Gastroesophageal sphincter (tissue), 4 donors: Measurements from ENCODE around the gene CEP170B. TPM values are rescaled to one million over a fixed set of nuclear protein-coding genes. Genes with fewer than 3 reads are reported as not detected.

ENCODE experiments used
- ATAC-seq: fragments of 150-250 bp; one replicate; pipeline ENCODE4 v1.9.1; 2016; ENCODE audit warnings: mild to moderate bottlenecking, moderate library complexity
- H3K27ac ChIP-seq, 4 donors: fragments of 200-600 bp; sonication (generic) in 3 of 4; 1 replicate in 3 of 4; 2 replicates in 1 of 4; pipeline ENCODE4 v1.5.1; 2016 to 2019
- H3K27me3 ChIP-seq: fragments of 200-600 bp; sonication (generic); one replicate; pipeline ENCODE4 v1.5.1; 2019
- H3K36me3 ChIP-seq, 2 donors: fragments of 200-600 bp; sonication (generic); one replicate each; pipeline ENCODE4 v1.5.1; 2019; ENCODE audit warnings: control low read depth in 1 of 2
- H3K4me1 ChIP-seq, 3 donors: fragments of 200-600 bp; sonication (generic); 1 replicate in 2 of 3; 2 replicates in 1 of 3; pipeline ENCODE4 v1.5.1; 2016 to 2019; ENCODE audit warnings: control low read depth in 2 of 3
- H3K4me3 ChIP-seq, 2 donors: fragments of 200-600 bp; sonication (generic); one replicate each; pipeline ENCODE4 v1.5.1; 2019; ENCODE audit warnings: mild to moderate bottlenecking in 1 of 2, moderate library complexity in 1 of 2
- H3K9me3 ChIP-seq, 3 donors: fragments of 200-600 bp; sonication (generic); one replicate each; pipeline ENCODE4 v1.5.1; 2017 to 2019; ENCODE audit warnings: control low read depth in 2 of 3
- CTCF ChIP-seq, 4 experiments: fragments of 200-600 bp in 2 of 4; fragments of 450-650 bp in 2 of 4; sonication (generic) in 1 of 4; IDR thresholded peaks; one replicate each; pipeline ENCODE4 v1.5.1; 2017 to 2019; ENCODE audit warnings: antibody characterized with exemption in 4 of 4, mild to moderate bottlenecking in 2 of 4, moderate library complexity in 2 of 4
- EP300 ChIP-seq: sonication (generic); formaldehyde crosslinking; IDR thresholded peaks from one replicate; pipeline ENCODE4 v1.6.1; 2017; ENCODE audit warnings: antibody characterized with exemption, mild to moderate bottlenecking
- POLR2A ChIP-seq, 2 donors: fragments of 450-650 bp; IDR thresholded peaks; one replicate each; pipeline ENCODE4 v1.6.1; 2017; ENCODE audit warnings: antibody characterized with exemption in 2 of 2, mild to moderate bottlenecking in 2 of 2, moderate library complexity in 1 of 2
- POLR2AphosphoS5 ChIP-seq: sonication (generic); formaldehyde crosslinking; IDR thresholded peaks from one replicate; pipeline ENCODE4 v1.6.1; 2017; ENCODE audit warnings: antibody characterized with exemption
- WGBS, 2 donors: methylation state at CpG; one replicate each; pipeline ENCODE4 v1.1.5; 2018; ENCODE audit warnings: low coverage in 1 of 2; 5-methylcytosine and 5-hydroxymethylcytosine counted together
- total RNA-seq, 4 donors: library from RNA; depleted of rRNA; stranded (reverse); fragments of >200 nt; gene quantifications; one replicate each; pipeline ENCODE4 v1.1.0, GENCODE V29; 2016

The CEP170B gene
- total RNA-seq, 4 donors from 2014 or later = 18.7 to 64.7 (median 25.5) TPM

DNA sequence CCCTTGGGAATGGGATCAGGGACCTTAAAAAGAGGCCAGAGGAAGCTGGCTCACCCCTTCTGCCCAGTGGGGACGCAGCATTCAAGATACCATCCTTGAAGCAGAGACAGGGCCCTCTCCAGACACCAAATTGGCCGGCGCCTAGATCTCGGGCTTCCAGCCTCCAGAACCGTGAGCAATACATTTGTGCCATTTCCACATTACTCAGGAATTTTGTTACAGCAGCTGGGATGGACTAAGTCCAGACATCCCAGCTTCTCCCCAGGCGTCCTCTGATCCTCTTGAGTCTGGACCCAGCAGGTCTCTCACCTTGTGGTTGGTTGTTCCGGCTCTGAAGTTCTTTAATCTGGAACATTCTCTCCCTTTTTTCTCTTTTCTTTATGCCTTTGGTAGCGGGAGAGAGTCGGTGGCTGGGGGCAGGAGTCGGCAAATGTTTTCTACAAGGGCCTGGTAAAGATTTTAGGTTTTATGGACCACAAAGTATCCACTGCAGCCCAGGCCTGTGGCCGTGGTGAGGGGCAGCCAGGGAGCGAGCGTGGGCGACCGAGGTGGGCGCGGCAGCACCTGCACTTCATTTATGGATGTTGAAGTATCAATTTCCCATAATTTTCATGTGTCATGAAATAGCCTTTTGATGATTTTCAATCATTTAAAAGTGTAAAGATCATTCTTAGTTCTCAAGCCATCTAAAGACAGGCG lies 4.8 kb downstream of the CEP170B start:
- Histone ChIP-seq H3K27ac (no peak overlapping the region), H3K9me3 (no peaks in the 10 kb centered on the region), H3K36me3 (peaks cover 0 to 19% of the 10 kb centered on the region in 2 donors), H3K4me1 (peaks cover 0 to 58% (median 15%) of the 10 kb centered on the region in 3 donors), H3K27me3 (no peaks in the 10 kb centered on the region), H3K4me3 (no peak overlapping the region)
- WGBS, 2 donors = 93 to 97% methylated on average over 4 to 10 of the region's 18 CpGs
- TF ChIP-seq CTCF (IDR thresholded peaks at IDR 0.05) = no peak
- no peak for TF ChIP-seq POLR2A (IDR thresholded peaks at IDR 0.05)
- no peak for TF ChIP-seq EP300
- no peak for TF ChIP-seq POLR2AphosphoS5
- ATAC-seq = no peak

- H3K36me3 ChIP-seq = peaks cover 0 to 19% of the 10 kb centered on the region in 2 donors
- WGBS, 2 donors = 58% methylated on average over 2 of the region's 21 CpGs; no CpG with 5 or more reads in 1 of the 2 donors
- no peaks in the 10 kb centered on the region for H3K9me3 ChIP-seq
- no peak for ATAC-seq
- peaks cover 0 to 58% (median 15%) of the 10 kb centered on the region in 3 donors for H3K4me1 ChIP-seq
- H3K27ac ChIP-seq = no peak overlapping the region
- H3K27me3 ChIP-seq = no peaks in the 10 kb centered on the region
- no peak for TF ChIP-seq POLR2AphosphoS5
- peak in 1 of 4 experiments; percentile 46 for TF ChIP-seq CTCF (IDR thresholded peaks at IDR 0.05)
- TF ChIP-seq POLR2A (IDR thresholded peaks at IDR 0.05) = no peak
- H3K4me3 ChIP-seq = no peak overlapping the region
Observed at GRCh38 chr14:104870368-104871144, 5.5 kb downstream of the CEP170B start.

- WGBS, 2 donors = 82% methylated on average over 4 of the region's 15 CpGs; no CpG with 5 or more reads in 1 of the 2 donors
- Histone ChIP-seq H3K4me3 (no peak overlapping the region), H3K27ac (no peak overlapping the region), H3K4me1 (peaks cover 0 to 54% (median 13%) of the 10 kb centered on the region in 3 donors), H3K36me3 (peaks cover 0 to 22% of the 10 kb centered on the region in 2 donors), H3K27me3 (no peaks in the 10 kb centered on the region), H3K9me3 (no peaks in the 10 kb centered on the region)
- ATAC-seq = no peak
- TF ChIP-seq POLR2A (IDR thresholded peaks at IDR 0.05) (no peak), EP300 (no peak), POLR2AphosphoS5 (no peak), CTCF (IDR thresholded peaks at IDR 0.05) (no peak)
Observed at GRCh38 chr14:104871145-104871655, 6.1 kb downstream of the CEP170B start.

DNA sequence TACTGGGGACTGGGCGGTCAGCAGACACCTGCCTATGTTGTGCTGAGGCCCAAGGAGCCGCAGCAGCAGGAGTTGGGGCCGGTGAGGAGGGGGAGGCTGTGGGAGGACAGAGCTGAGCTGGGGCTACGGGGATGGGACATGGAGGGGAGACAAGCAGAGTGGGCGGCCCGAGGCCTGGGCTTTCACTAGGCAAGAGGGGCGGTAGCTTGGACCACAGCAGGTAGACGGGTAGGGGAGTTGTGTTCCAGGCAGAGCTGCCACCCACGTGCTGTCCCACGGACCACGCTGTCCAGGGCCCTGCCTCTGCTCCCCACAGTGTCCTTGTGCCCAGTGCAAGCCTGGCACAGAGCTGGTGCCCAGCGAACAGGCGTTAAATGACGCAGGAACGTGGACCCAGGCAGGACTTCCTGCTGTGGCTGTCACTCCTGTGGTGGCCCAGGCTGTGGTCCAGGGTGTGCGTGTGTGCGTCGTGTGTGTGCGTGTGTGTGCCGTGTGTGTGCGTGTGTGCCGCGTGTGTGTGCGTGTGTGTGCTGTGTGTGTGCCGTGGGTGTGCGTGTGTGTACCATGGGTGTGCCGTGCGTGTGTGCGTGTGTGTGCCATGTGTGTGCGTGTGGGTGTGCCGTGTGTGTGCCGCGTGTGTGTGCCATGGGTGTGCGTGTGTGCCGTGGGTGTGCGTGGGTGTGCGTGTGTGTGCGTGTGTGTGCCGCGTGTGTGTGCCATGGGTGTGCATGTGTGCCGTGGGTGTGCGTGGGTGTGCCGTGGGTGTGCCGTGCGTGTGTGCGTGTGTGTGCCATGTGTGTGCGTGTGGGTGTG lies 6.8 kb downstream of the CEP170B start:
- Histone ChIP-seq H3K4me3 (no peak overlapping the region), H3K36me3 (peaks cover 0 to 26% of the 10 kb centered on the region in 2 donors), H3K4me1 (peaks cover 0 to 47% (median 6%) of the 10 kb centered on the region in 3 donors), H3K9me3 (no peaks in the 10 kb centered on the region), H3K27ac (no peak overlapping the region), H3K27me3 (no peaks in the 10 kb centered on the region)
- WGBS, 2 donors = 71 to 94% methylated on average over 9 to 11 of the region's 47 CpGs
- TF ChIP-seq EP300 (no peak), POLR2AphosphoS5 (no peak), CTCF (IDR thresholded peaks at IDR 0.05) (no peak), POLR2A (IDR thresholded peaks at IDR 0.05) (no peak)
- no peak for ATAC-seq
